ENCODE measurements around the gene IL10RB. TPM values are rescaled to one million over a fixed set of nuclear protein-coding genes. Genes with fewer than 3 reads are reported as not detected.
"Not testable (repeated sequence)": the region's sequence is repeated elsewhere in the genome, so short reads cannot be mapped to it uniquely, and the experiment has no call there.

The IL10RB gene
- total RNA-seq, 1 donor from 2014 or later = 45.7 TPM

DNA sequence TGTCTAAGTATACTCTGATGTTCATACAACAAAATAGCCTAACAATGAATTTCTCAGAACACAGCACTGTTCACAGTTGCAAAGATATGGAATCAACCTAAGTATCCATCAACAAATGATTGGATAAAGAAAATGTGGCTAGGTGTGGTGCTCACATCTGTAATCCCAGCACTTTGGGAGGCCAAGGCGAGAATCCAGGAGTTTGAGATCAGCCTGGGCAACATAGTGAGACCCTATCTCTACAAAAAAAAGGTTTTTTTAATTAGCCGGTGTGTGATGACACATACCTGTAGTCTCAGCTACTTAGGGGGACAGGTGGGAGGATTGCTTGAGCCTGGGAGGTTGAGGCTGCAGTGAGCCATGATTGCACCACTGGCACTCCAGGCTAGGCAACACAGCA is 25.8 kb upstream of the IL10RB start:
- no peak for DNase-seq (ENCODE audit: low spot score)

DNA sequence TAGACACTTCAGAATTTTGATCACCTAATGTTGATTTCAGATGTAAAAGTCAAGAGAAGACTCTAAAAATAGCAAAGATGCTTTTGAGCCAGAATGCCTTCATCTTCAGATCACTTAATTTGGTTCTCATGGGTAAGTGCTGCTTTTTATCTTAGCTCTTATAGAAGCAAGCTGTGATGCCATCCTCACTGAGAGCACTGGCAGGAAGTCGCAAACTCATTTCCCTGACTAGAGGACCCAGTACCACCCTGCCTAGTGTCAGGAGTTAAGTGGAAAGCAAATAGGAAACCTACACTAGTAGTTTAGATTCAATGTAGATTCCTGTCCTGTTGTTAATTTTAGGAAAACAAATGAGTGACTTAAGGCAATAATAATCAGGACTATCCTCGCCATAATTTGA is 24.3 kb upstream of the IL10RB start:
- no peak for DNase-seq (ENCODE audit: low spot score)

DNA sequence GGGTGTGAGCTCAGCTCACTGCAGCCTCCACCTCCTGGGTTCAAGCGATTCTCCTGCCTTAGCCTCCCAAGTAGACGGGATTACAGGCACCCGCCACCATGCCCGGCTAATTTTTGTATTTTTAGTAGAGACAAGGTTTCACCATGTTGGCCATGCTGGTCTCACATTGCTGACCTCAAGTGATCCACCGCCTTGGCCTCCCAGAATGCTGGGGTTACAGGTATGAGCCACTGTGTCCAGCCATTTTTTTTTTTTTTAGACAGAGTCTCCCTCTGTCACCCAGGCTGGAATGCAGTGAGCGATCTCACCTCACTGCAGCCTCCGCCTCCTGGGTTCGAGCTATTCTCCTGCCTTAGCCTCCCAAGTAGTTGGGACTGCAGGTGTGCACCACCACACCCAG is 23.3 kb upstream of the IL10RB start:
- DNase-seq (ENCODE audit: low spot score) = not testable (repeated sequence)

DNA sequence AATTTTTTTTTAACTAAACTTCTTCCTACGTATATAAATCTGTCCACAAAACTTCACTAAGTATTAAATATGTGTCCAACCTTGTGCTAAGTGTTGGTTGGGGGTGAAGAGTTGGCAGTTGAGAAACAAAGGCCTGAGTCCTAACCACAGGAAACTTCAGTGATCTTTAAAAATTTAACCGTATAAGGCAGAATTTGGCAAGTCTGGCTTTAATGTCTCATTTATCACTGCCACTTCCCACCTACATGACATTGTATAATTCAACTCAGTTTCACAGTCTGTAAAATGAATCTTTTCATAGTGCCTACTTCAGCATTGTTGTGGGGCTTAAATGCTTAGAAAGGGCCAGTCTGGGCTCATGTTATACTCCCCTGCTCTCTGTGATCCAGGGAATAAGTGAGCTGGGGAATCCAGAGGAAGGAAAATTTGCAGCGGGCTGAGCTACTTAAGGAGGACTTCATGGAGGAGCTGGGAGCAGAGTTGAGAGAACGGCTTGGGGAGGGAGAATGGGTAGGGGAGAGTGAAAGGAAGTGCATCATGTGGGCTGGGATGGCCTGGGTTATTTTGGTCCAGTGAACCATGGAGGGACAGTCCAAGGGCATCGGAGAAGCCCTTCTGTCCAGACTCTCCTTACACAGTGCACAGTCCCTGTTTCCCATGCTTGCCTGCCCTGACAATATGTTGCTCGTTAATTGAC is 21.9 kb upstream of the IL10RB start:
- DNase-seq (ENCODE audit: low spot score) = no peak

GRCh38 chr21:33244779-33245105 is 21.4 kb upstream of the IL10RB start:
- DNase-seq (ENCODE audit: low spot score) = no peak

DNA sequence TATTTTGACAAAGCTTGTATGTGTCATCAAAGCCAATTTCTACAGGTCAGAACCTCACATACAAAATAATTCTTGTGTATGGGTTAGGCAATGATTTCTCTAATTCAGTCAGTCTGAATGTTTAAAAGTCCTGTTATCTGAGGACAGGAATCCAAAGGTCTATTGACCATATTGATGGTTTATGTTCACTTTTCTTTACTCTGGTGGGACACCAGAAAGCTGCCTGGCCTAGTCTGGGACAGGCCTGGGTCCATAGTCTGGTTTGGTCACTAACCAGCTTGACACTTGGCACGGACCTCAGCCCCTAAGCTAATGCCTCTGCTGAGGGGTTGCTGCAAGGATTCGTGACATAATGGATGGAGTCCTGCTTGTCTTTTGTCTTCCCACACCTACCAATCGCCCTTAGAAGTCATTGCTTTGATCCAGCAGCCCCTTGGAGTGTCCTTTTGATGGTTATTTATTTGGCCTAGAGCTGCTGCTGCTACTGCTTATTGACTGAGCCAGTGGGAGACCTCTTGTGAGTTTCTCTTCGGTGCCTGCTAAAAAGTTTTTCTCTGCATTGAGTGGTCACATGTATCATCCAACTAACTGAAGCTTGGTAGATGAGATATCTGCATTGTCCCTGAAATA is 20.8 kb upstream of the IL10RB start:
- no peak for DNase-seq (ENCODE audit: low spot score)

DNA sequence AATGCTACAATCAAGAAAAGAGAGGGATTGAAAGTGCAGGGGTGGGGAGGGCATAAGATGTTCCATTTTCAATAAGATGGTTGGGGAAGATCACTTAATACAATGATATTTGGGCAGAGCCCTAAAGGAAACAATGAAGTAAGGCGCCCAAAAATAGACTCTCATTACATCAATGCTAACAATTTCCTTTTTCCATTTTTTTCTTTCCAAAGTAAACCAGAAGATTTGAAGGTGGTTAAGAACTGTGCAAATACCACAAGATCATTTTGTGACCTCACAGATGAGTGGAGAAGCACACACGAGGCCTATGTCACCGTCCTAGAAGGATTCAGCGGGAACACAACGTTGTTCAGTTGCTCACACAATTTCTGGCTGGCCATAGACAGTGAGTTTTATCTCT is 19.7 kb upstream of the IL10RB start:
- no peak for DNase-seq (ENCODE audit: low spot score)

DNA sequence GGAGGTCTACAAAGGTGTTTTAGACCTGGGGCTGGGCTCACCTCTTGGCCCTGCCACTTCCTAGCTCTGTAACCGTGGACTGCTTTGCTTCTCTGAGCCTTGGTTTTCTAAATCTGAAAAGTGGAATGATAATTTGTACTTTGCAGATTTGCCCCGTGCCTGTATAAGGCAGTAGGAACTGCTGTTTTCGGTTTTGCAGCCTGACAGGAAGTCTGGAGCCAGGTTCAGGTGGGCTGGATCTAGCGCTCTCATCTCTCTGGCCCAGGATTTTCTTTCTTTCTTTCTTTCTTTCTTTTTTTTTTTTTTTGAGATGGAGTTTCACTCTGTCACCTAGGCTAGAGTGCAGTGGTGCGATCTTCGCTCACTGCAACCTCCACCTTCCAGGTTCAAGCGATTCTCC is 19.2 kb upstream of the IL10RB start:
- no peak for DNase-seq (ENCODE audit: low spot score)

GRCh38 chr21:33247599-33247998 is 18.6 kb upstream of the IL10RB start:
- DNase-seq (ENCODE audit: low spot score) = no peak

DNA sequence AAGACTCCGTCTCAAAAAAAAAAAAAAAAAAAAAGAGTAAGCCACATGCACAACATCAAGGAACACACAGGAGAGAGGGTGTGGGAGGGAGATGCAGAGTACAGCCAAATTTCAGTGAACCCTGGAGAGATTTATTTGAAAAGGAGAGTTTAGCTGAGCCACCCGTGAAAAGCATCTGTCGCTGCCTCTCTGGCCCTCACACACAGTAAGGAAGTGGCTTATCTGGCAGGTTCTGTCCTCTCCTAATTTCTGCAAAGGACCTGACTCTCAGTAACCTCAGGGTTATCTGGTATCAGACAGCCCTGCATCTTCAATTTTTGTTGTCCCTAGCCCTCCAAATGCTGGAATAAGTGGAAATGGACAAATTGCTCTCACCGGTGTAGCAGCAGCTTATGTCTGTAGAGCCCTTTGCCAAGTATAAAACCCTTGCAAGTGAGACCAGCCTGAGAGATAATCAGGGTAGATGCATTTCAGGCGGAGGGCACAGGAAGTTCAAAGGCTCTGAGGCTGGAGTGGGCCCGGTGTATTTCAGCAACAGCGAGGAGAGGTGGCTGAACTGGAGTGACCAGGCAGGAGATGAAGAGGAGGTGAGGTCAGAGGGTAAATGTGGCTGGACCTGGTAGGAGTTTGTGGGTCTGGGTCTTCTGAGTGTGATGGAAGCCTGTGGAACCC is 16.7 kb upstream of the IL10RB start:
- no peak for DNase-seq (ENCODE audit: low spot score)

DNA sequence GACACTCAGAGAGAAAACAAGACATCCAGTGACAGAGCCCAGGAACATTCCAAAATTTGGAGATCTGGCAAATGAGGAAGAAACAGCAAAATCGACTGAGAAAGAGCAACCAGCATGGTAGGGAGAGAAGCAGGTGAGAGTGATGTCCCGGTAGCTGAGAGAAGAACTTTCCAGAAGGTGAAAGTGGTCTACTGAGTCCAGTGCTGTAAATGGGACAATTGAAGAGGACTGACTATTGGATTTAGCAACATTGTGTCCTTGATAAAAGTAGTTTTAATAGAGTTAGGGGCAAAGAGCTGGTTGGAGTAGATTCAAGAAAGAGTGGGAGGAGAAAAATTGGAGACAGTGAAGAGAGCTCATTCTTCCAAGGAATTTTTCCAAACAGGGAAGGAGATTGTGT is 15.0 kb upstream of the IL10RB start:
- DNase-seq (ENCODE audit: low spot score) = no peak

DNA sequence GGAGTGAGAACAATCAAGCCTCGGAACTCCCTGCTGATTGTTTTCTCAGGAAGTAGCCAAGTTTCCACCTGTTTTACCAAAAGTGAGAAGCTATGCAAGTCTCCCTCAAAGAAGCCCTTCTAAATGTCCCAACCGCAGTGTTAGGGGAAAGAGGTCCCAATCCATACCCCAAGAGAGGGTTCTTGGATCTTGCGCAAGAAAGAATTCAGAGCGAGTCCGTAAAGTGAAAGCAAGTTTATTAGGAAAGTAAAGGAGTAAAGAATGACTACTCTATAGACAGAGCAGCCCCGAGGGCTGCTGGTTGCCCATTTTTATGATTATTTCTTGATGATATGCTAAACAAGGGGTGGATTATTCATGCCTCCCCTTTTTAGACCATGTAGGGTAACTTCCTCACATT is 12.8 kb upstream of the IL10RB start:
- DNase-seq (ENCODE audit: low spot score) = not testable (repeated sequence)

DNA sequence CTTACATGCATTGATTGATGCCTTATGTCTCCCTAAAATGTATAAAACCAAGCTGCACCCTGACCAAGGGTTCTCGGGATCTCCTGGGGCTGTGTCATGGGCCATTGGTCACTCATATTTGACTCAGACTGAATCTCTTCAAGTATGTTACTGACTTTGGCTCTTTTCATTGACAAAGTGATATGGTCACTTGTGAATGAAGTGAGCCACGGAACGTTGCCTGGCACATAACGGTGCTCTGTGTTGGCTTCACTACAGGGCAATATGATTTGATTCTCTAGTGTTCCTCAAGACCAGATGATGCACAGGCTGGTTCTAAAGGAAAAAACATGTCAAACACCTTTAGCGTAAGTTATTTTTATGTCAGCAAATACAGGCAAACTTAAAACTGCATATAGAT is 11.4 kb upstream of the IL10RB start:
- no peak for DNase-seq (ENCODE audit: low spot score)

- DNase-seq (ENCODE audit: low spot score) = no peak
Measured at GRCh38 chr21:33255404-33255803, 10.8 kb upstream of the IL10RB start.

DNA sequence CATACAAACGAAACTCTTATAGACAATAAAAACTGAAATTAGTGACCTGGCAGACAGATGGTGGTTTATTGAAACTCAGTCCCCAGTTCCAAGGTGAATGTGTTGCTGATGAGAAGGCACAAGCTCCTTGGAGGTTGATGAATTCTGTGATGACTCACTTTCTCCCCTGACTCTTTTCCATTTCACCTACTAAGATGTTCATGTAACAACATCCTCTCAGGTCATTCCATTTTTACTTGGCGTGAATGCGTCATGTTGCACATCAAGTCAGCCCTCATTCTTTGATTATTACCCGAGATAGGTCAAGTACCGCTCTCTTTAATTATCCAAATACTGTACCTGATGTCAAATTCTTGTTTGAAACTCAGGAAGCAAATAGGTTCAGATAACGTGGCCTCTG is 10.1 kb upstream of the IL10RB start:
- DNase-seq (ENCODE audit: low spot score) = no peak

DNA sequence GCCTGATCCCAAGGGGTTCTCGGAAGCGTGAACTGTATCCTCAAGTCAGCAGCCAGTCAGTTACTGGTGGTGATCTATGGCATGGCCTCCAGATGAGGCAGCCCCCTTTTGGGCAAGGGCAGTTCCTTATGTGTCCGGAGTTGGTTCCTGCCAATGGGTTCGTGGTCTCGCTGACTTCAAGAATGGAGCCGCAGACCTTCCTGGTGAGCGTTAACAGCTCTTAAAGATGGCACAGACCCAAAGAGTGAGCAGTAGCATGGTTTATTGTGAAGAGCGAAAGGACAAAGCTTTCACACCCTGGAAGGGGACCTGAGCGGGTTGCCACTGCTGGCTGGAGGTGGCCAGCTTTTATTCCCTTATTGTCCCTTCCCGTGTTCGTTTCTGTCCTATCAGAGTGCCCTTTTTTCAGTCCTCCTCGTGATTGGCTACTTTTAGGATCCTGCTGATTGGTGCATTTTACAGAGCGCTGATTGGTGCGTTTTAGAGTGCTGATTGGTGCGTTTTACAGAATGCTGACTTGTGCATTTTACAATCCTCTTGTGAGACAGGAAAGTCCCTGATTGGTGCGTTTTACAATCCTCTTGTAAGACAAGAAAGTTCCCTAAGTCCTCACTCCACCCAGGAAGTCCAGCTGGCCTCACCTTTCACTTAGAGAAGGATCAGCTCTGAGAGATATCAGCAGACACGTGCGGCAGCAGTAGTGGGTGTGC is 8.9 kb upstream of the IL10RB start:
- DNase-seq (ENCODE audit: low spot score) = no peak

GRCh38 chr21:33258475-33258874 is 7.7 kb upstream of the IL10RB start:
- DNase-seq (ENCODE audit: low spot score) = no peak

DNA sequence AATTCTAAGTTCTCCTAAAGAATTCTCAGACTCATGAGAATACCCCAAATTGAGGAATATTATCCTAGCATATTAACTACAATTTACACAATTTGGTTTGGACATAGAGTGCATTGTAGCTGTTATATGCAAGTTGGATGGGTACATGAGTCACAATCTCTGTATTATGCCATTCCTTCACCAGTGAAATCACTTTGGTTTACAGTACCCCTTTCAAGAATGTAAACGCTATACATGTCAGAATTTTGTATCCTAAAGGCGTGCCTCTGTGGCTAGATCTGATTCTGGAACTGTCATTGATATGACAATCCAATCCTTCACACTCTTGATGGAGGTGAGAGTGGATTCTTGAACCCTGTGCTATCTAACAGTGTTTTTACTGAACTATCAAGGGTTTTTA is 6.7 kb upstream of the IL10RB start:
- DNase-seq (ENCODE audit: low spot score) = no peak

GRCh38 chr21:33259995-33260394 is 6.2 kb upstream of the IL10RB start:
- no peak for DNase-seq (ENCODE audit: low spot score)

DNA sequence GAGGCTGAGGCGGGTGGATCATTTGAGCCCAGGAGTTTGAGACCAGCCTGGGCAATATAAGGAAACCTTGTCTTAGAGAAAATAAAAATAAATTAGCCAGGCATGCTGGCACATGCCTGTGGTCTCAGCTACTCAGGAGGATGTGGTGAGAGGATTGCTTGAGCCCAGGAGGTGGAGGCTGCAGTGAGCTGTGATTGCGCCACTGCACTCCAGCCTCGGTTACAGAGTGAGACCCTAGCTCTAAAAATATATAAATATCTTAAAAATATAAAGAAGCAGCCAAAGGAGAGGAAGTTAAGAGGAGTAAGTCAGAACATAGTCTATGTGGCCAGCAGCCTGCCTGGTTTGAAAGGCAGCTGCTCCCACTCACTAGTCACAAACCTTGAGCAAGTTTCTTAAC is 4.5 kb upstream of the IL10RB start:
- peak; percentile 12 for DNase-seq (ENCODE audit: low spot score)

- no peak for DNase-seq (ENCODE audit: low spot score)
Measured at GRCh38 chr21:33262921-33263320, 3.2 kb upstream of the IL10RB start.

DNA sequence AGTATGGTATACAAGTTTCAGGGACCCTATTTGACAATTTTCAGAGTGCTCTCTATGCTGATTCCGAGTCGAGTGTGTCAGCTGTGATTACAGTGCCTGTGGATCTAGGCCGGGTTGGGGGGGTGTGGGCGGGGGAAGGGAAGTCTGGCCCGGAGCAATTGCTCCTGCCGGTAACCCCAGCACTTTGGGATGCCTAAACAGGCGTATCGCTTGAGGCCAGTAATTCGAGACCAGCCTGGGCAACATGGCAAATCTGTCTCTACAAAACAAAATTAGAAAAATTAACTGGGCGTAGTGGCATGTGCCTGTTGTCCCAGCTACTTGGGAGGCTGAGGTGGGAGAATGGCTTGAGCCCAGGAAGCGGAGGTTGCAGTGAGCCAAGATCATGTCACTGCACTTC is 1.6 kb upstream of the IL10RB start:
- DNase-seq (ENCODE audit: low spot score) = no peak

DNA sequence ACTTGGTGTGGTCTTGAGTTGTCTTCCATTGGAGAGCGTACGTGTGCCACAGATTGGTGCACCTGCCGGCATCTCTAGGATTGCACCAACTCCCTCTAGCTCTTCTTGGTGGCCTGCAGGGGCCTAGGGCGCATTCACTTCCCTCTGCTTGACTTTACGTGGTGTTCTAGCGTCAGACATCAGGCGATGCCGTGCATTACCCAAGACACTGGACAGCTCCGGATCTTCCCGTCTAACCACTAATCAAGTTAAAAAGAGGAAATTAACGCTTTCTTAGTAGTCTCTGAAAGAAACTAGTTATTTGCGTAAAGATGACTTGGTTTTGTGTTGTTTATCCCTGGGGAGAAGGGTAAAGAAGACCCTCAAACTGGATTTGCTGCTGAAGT is 510 bp upstream of the IL10RB start:
- peak; percentile 65 for DNase-seq (ENCODE audit: low spot score)

All from umbilical cord (tissue), 2 donors.